Measurements from ENCODE around the gene KDM1A.

KDM1A gene

DNA sequence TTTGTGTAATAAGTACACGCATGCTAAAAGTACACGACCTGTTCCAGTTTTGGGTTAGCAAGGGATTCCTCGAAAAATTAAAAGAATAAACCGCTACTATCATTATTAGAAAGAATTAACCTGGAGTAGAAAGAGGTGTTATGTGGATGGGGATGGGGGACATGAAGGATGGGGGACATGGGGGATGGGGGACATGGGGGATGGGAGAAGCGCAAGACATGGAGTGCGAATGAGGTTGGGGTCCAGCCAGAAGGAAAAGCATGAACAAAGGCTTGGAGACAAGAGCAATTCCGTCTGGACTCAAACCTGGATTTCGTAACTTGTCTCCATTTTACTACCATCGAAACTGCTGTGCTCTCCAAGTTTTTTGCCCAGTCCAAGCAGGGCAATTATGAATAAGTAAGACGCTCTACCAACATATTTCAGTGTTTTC is 591 bp upstream of the KDM1A start:
- DNase-seq, result no peak

DNA sequence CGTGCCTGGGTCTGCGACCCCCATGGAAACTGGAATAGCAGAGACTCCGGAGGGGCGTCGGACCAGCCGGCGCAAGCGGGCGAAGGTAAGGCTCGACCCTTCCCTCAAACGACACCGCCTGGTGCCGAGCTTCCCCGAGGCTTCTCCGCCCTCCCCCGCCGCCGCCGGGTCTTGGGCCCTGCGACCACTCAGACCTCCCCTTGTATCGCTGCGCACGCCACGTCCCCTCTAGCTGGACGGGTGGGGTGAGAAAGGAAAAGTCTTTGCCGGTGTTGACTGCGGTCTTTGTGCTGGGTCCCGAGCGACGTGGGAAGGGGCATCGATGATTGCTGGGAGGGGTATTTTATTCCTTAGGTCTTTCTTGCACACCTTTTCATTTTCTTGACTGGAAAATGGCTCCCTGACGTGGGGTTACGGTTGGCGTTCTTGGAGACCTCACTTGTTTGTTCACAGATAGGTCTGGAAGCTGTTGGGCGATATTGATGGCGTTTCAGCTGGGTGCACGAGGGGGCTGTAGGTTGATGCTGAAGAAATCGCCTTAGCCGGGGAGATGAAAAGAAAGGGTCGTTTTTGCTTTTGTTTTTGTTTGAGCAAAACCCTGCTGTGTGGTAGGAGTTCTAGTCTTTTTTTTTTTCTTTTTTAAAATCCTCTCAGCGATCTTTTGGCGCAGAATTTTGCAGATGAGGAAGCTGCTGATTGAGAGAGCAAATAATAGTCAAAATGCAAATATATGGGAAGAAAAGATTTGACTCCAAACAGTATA is 776 bp downstream of the KDM1A start:
- DNase-seq, result peak; percentile 49

DNA sequence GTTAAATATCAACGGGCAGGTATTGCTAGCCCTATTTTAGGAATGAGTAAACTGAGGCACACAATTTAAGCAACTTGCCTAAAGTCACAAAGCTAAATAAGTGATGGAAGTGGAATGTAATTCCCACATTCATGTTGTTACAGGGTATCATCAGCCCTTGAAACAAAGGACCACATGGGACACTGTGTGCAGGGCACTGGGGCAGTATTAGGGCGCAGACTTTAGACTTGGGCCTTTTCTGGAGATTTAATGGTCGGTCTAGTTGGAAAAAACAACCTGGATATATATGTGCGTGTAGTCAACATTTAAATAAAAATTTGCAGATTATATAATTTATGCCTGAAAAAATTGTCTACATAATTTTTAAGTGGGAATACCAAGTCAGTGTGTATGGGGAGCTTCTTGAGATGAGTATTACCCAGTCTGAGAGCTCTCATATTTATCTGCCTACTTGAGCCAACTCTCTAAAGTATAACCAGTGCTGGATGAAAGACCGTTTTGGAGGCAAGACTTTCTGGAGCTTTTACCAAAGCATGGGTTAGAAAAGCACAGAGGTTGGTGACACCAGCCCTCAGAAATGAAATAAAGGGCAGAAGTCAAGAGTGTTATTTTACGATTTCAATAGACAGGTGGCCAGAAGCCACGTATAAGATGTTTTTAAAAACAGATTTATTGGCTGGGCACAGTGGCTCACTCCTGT is 1.6 kb downstream of the KDM1A start:
- no peak for DNase-seq

DNA sequence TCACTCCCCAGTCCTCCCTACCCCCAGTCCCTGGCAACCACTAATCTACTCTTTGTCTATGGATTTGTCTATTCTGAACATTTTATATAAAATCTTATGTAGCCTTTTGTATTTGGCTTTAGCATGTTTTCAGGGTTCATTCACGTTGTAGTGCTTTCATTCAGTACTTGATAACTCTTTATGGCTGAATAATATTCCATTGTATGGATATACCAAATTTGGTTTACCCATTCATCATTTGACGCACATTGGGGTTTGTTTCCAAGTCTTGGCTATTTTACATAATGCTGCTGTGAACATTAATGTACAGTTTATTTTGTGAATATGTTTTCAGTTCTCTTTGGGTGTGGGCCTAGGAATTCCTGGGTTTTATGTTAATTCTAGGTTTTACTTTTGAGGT is 2.6 kb downstream of the KDM1A start:
- DNase-seq, result no peak

DNA sequence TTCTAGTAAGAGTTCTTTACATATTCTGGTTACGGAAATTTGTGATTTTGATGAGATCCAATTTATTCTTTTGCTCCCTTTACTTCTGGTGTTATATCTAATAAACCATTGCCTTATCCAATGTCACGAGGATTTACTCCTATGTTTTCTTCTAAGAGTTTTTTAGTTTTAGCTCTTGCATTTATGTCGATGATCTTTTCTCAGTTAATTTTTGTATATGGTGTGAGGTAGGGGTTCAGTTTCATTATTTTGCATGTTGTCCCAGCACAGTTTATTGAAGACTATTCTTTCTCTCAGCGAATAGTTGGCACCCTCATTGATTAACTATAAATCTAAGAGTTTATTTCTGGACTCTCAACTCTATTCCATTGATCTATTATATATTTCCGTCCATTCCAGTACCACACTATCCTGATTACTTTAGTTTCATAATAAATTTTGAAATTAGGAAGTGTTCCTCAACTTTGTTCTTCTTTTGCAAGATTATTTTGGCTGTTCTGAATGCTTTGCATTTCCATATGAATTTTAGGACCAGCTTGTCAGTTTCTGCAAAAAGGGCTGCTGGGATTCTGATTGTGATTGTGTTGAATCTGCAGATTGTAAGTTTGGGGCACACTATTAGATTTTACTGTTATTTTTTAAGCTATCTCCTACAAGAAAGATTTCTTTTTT is 4.0 kb downstream of the KDM1A start:
- no peak for DNase-seq

DNA sequence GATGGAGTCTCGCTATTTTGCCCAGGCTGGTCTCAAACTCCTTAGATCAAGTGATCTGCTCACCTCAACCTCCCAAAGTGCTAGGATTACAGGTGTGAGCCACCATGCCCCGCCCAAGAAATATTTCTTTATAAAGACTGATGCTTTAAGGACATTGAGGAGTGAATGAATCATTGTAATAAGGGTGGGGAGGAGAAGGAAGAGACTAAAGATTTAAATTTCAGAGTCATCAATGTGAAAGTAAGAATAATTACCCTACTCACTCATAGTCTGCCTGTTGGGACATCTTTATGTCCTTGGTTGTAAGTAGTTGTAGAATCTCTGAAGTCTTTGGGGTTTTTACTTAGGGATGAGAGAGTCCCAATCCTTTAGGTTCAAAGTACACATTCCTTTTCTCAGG is 7.3 kb downstream of the KDM1A start:
- no peak for DNase-seq

DNA sequence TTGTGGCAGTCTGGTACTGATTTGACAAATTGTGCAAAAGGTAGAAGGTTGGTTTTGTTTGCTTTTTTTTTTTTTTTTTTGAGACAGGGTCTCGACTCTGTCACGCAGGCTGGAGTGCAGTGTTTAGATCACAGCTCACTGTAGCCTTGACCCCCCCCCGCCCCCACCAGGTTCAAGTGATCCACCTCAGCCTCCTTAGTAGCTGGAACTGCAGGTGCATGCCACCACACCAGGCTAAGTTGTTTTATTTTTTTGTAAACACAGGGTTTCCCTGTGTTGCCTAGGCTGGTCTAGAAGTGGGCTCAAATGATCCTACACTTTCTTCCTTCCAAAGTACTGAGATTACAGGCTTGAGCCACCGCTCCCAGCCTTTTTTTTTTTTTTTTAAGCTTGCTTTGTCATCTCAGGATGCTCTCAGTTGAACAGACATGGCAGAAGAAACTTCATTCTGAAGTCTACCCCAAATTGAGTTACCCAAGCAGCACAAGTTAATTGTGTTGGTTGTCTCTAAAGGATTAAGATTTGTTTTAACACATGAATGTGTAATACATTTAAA is 8.2 kb downstream of the KDM1A start:
- no peak for DNase-seq

DNA sequence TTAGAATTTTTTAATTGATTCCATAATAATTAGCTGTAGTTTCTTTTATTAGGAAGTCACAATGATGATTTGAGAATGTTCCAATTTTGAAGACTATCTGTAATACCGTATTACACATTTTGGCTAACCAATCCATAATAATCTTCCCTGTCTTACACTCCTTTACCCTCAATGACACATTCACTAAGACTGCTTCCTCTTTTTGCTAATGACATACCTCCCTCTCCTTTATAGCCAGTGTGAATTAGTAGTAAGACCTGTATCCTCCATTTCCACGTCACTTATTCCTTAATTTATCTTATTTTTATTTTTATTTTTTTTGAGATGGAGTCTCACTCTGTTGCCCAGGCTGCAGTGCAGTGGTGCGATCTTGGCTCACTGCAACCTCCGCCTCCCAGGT is 10.1 kb downstream of the KDM1A start:
- no peak for DNase-seq

DNA sequence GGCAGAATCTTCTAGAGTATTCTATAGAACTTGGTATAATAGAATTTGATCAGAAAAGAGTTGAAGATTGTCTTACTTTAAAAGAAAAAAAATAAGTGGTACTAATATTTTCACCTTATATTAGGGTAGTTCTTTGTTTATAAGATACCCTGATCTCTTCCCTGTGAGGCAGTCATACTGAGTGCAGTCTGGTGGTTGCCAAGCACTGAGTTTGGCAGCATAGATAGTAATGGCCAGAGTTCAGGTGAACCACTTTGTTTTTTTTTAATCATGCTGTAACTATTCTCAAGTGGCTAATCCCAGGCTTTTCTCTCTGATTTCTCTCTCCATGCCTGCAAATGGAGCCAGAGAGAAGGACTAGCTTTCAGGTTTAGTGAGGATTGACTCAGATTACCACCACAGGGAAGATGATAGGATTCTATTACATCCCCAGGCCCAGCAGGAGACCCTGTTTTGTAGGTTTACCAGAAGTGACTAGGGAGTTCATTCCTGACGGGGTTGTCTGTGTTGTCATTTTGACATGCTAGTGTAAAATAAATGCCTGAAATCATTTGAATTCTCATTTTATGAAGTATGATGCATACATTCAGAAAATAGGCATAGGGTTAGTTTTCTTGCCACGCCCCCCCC is 16.7 kb downstream of the KDM1A start:
- no peak for DNase-seq

DNA sequence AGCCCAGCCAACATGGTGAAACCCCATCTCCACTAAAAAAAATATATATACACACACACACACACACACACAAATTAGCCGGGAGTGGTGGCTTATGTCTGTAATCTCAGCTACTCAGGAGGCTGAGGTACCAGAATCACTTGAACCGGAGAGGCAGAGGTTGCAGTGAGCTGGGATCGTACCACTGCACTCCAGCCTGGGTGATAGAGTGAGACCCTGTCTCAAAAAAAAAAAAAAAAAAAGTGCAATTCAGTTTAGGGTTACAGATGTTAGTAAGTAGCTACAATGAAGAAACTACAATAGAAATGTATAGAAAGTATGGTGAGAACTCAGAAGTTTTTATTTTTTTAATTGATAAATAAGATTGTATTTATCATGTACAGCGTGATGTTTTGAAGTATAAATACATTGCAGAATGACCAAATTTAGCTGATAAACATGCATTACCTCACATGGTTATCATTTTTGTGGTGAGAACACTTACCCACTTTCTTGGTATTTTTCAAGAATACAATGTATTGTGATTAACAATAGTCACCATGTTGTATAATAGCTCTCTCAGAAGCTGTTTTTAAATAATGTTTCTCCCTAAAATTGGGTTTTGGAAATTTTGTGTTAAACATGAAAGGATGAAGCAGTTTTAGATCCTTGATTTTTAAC is 17.9 kb downstream of the KDM1A start:
- no peak for DNase-seq

DNA sequence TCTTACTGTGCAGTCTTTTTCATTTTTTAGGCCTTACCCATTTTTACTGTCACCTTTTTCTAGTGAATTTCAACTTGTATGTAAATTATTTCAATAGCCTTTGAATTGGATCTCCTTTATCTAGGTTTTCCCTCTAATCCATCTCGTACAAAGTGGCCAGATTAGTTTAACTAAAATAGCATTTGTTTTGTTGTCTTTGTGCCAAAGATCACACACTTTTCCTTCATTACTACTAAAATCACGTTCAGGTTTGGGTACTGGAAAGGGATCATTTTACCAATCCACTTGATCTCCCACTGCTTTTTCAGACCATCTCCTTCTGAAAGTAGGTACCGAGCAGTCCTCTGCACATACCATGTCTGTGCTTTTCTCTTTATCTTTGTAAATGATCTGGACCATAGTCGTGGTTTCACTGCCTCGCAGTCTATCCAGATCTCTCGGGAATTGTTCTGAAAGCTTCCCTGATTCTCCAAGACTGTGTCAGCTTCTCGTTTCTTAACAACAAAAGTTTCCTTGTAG is 20.1 kb downstream of the KDM1A start:
- no peak for DNase-seq

DNA sequence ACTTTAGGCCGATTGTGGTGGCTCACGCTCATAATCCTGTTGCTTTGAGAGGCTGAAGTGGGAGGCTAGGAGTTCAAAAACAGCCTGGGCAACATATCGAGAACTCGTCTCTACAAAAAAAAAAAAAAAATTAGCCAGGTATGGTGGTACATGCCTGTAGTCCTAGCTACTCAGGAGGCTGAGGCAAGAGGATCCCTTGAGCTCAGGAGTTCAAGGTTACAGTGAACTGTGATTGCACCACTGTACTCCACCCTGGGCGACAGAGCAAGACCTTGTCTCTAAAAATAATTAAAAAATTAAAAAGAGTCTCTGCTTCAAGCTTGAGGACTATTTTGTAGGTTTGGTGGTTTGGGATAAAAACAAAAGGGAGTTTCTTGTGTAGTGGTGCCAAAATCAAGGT is 21.2 kb downstream of the KDM1A start:
- DNase-seq, result no peak

DNA sequence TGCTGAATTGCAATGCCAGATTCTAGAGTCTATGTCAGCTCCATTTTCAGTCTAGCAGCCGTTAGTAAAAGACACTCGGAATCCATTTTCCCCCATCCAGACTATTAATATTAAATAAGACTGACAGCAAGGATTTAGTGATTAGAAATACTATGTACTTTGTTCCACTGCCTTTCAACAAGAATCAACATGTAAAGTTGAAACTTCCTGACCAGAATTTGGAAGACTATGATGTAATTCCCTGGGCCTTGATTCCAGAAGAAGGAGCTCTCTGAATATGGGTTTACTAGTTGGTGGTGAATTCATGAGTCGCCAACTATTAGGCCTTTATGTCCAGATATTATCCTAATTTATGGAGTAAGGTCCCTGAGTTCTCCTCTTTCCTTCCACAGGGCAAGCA is 24.8 kb downstream of the KDM1A start:
- DNase-seq, result no peak

DNA sequence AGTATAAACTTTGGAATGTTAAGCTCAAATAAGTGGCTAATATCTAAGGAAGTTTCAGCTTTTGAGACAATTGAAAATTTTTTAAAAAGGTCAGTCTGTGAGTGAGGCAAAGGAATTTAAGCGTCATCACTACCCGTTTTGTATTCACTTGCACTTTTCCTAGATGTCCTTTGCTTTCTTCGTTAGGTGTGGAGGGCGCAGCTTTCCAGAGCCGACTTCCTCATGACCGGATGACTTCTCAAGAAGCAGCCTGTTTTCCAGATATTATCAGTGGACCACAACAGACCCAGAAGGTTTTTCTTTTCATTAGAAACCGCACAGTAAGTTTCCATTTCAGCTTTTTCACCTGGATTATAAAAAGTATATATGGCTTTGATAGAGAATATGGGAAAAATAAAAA is 30.9 kb downstream of the KDM1A start:
- DNase-seq, result no peak

DNA sequence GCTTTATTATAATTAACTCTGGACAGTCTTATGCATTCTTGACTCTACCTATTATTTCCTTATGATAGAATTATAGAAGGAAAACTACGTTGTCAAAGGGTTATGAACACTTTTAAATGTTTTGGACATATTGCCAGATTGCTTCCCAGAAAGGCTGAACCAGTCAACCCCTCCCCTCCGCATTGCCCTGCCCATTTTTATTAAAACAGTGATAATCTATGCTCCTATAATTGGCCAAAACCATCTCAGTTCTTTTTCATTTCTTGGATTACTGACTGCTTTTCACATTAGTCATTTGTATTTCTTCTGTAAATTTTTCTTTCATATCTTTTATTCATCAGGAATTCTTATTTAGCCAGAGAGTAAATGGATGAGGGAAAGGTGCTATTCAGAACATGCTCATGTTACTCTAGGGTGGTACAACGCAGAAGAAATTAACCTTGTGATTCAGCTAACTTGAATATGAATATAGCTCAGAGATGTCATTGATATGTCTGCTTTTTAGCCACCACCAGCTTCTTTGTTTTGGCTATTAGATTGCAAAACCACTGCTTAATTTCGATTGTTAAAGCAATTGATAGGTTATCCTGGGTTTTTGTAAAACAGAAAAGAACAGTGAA is 32.1 kb downstream of the KDM1A start:
- DNase-seq, result no peak

DNA sequence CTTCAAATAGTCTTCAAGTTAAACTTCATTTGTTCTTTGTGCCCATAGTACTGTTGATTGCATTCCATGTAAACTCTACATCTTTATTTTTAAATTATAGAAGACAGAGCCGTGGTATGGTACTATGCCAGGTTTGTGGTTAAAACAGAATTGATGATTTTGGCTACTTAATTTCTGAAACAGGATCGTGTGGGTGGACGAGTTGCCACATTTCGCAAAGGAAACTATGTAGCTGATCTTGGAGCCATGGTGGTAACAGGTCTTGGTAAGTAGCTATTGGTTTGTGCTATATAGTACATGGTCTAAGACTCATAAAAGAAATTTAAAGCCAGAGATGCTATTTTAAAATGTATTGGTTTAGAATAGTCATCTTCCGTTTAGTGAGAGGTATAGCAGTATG is 38.0 kb downstream of the KDM1A start:
- DNase-seq, result no peak

DNA sequence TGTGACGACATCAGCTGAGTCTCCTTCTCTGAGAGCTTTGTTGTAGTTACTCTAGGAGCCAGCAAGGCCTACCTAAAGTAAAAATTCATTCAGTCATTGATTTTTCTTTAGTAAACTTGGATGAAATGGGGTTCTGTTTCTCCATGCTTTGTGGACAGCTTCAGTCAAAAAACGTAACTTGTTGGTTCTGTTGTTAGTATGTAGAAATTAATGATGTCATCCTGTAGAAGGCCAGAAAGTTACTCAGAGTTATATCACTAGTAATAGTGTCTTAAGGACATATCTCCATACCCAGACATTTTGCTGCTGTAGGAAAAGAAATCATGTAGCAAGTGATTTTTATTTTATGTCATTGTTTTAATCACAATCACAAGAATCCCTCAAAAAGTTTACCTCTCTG is 43.0 kb downstream of the KDM1A start:
- DNase-seq, result no peak

DNA sequence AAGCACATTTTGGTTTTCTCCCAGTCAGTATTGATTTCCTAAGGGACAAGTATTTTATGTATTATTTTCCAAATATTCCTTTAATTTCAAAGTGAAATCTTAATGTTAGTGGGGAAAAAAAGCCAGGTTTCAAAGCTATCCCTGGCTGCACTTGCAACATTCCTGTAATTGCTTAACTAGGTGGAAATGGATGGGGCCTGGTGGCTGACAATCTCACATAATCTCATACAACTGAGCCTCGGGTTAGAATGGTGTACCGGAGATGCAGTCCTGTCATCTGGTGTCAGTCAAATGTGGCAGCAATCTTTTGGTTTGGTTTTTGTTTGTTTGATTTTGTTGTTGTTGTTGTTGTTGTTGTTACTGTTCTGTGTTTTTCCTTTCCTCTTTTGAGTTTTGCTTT is 46.1 kb downstream of the KDM1A start:
- no peak for DNase-seq

DNA sequence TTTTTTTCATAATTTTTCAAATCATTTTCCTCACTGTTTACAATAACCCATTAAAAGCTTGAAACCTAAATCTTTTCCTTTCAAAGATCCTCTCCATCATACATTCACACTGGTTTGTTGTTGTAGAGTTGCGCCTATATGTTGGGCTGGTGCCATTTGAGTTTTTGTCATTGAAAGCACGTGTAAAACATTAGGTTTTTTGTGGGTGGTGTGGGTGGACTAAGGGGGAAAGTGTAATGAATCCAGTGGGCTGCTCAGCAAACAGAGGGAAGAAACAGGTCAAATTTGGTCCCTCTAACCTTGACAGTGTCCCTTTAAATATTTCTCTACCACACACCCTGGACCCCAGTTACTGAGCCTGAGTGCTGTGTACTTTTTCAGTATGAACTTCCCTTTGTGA is 46.8 kb downstream of the KDM1A start:
- DNase-seq, result no peak

DNA sequence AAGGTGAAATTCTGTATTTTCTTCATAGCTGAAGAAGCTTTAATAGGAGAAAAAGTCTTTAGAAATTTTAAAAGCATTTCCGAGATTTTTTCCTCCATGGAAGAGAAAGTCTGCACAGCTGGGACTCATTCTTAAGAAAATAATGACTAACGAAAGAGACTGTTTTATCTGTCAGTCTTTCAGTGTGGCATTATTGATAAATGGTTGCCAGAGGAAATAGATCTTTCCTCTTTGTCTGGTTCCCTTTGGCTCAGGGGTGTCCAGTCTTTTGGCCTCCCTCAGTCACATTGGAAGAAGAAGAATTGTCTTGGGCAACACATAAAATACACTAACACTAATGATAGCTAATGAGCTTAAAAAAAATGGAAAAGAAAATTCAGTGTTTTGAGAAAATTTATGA is 49.9 kb downstream of the KDM1A start:
- DNase-seq, result no peak

DNA sequence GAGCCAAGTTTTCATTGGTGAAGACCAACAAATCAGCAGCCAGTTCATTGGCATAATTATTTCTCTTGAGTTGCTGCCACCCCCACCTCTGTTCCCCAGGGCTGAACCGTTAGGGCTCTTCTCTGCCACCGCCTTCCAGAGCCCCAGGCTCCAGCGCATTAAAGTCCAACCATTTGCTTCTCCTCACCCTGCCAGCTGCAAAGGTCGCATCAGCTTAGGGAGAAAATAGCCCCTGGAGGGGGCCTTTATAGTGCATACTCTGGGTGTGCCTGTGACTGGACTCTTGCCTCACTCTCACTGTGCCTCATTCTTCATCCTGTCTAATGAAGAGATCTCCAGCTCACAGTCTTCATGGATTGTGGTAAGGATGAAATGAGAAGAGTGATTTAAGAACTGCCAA is 50.4 kb downstream of the KDM1A start:
- no peak for DNase-seq

DNA sequence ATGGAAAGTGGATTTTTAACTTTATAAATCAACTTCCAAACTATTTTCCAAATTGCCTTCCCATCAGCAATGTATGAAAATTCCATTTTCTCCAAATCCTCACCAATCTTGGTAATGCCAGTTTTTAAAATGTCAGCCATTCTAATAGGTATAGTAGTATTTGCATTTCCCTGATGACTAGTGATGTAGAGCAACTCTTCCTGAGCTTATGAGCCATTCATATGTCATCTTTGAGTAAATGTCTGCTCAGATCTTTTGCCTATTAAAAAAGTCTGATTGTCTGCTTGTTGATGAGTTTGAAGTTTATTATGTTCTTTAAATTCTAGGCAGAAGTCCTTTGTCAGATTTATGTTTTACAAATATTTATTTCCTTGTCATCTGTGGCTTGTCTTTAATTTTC is 54.7 kb downstream of the KDM1A start:
- DNase-seq, result no peak

Measured in stimulated activated CD8-positive, alpha-beta memory T cell treated with anti-CD3 and anti-CD28 coated beads, Interleukin-4, amount 100 ng/mL, for 48 hours (primary cell).